GM12878 (cell line): ENCODE measurements around the gene MASP1. TPM values are rescaled to one million over a fixed set of nuclear protein-coding genes. Genes with fewer than 3 reads are reported as not detected.
"Not testable (repeated sequence)": the region's sequence is repeated elsewhere in the genome, so short reads cannot be mapped to it uniquely, and the experiment has no call there.

Experiments used
- ATAC-seq: fragments of 200-7000 bp; cut with Tn5 transposase; 3 replicates; pipeline ENCODE4 v1.9.1; 2020; ENCODE audit warnings: mild to moderate bottlenecking, moderate library complexity
- BruUV-seq: library from RNA; stranded (reverse); fragments of 400-500 nt; replicated peaks from 2 replicates; lab custom pipeline; 2021; lab: Mats Ljungman, UMichigan
- CTCF ChIA-PET: fragments of 300-600 bp; sonication (Branson Sonifier 250); formaldehyde crosslinking; extraction: SDS; loops from one replicate; lab custom pipeline; 2021; ENCODE audit warnings: inconsistent platforms; lab: Yijun Ruan, JAX
- POLR2A ChIA-PET: fragments of 350-600 bp; formaldehyde crosslinking; extraction: SDS; loops from one replicate; lab custom pipeline; 2021; ENCODE audit warnings: inconsistent platforms; lab: Charles Lee
- RAD21 ChIA-PET: fragments of 300-600 bp; sonication (Branson Sonifier 250); formaldehyde crosslinking; loops from one replicate; lab custom pipeline; 2023; ENCODE audit warnings: antibody characterized with exemption; ENCODE audit not compliant: unreplicated experiment; lab: Charles Lee
- SMC1A ChIA-PET: fragments of 300-600 bp; sonication (Branson Sonifier 250); formaldehyde crosslinking; loops from one replicate; lab custom pipeline; 2023; ENCODE audit not compliant: unreplicated experiment, uncharacterized antibody; lab: Charles Lee
- DNase-seq: peaks from one replicate; pipeline ENCODE4 v3.0.0-alpha.2; 2011; ENCODE audit warnings: low read depth, low spot score
- FAIRE-seq: peaks from 3 replicates; lab custom pipeline; 2011; peaks lifted over from hg19 to GRCh38; lab: Jason Lieb, UNC
- H2AFZ ChIP-seq: 2 replicates; pipeline ENCODE4 v1.6.0; 2011; ENCODE audit warnings: low read depth, low read length, control low read depth; ENCODE audit not compliant: control insufficient read depth
- H3K27ac ChIP-seq: 2 replicates; pipeline ENCODE4 v1.5.1; 2011; ENCODE audit warnings: control low read depth; ENCODE audit not compliant: control insufficient read depth, insufficient read depth
- H3K27me3 ChIP-seq, 2 experiments: replicated peaks in 1 of 2; 2 replicates each; pipeline versions ENCODE4 v1.6.0 to v1.6.1; 2011; ENCODE audit warnings: low read length in 1 of 2; ENCODE audit not compliant: control insufficient read depth in 2 of 2, insufficient read depth in 2 of 2
- H3K36me3 ChIP-seq, 2 experiments: 2 replicates each; pipeline ENCODE4 v1.5.1; 2011; ENCODE audit warnings: low read length in 1 of 2; ENCODE audit not compliant: control insufficient read depth in 2 of 2, insufficient read depth in 2 of 2
- H3K4me1 ChIP-seq: 2 replicates; pipeline ENCODE4 v1.6.1; 2011; ENCODE audit warnings: mild to moderate bottlenecking, low read length, moderate library complexity, mixed read lengths; ENCODE audit not compliant: control insufficient read depth, insufficient read depth
- H3K4me2 ChIP-seq: 2 replicates; pipeline ENCODE4 v1.6.0; 2011; ENCODE audit warnings: control low read depth; ENCODE audit not compliant: control insufficient read depth, insufficient read depth
- H3K4me3 ChIP-seq: fragments of 200-600 bp; sonication (generic); 2 replicates; pipeline ENCODE4 v1.5.1; 2016
- H3K79me2 ChIP-seq: 2 replicates; pipeline ENCODE4 v1.6.0; 2011; ENCODE audit warnings: low read length; ENCODE audit not compliant: control insufficient read depth, insufficient read depth
- H3K9ac ChIP-seq: 2 replicates; pipeline ENCODE4 v1.8.0; 2011; ENCODE audit warnings: low read length, control low read depth, mixed read lengths; ENCODE audit not compliant: control insufficient read depth, insufficient read depth
- H3K9me3 ChIP-seq: replicated peaks from 3 replicates; pipeline ENCODE4 v1.5.1; 2011; ENCODE audit warnings: mild to moderate bottlenecking, low read length; ENCODE audit not compliant: control insufficient read depth, insufficient read depth
- H4K20me1 ChIP-seq: 2 replicates; pipeline ENCODE4 v1.6.0; 2011; ENCODE audit not compliant: control insufficient read depth, insufficient read depth
- CBX5 ChIP-seq: sonication (generic); IDR thresholded peaks from 2 replicates; pipeline ENCODE4 v1.6.1; 2016; ENCODE audit warnings: low read depth, moderate library complexity, mild to moderate bottlenecking, inconsistent platforms
- EP300 ChIP-seq, 2 experiments: fragments of 150-350 bp in 1 of 2; IDR thresholded peaks; 2 replicates each; pipeline ENCODE4 v1.6.1; 2011 to 2012; ENCODE audit warnings: low read depth in 2 of 2, low read length in 2 of 2, borderline replicate concordance in 1 of 2, improper control_type of control experiment in 1 of 2, inconsistent platforms in 1 of 2; ENCODE audit not compliant: control insufficient read depth in 1 of 2
- GABPA ChIP-seq: IDR thresholded peaks from 2 replicates; pipeline ENCODE4 v1.6.1; 2014; ENCODE audit warnings: antibody characterized with exemption, low read depth, mild to moderate bottlenecking, inconsistent platforms
- MXI1 ChIP-seq: fragments of 150-350 bp; IDR thresholded peaks from 2 replicates; pipeline ENCODE4 v1.6.1; 2011; ENCODE audit warnings: low read depth, mild to moderate bottlenecking, inconsistent platforms, low read length, improper control_type of control experiment
- WGBS: methylation state at CpG from one replicate; pipeline ENCODE4 v1.1.6; 2016; ENCODE audit warnings: low lambda C conversion rate; ENCODE audit not compliant: insufficient replicate concordance, insufficient coverage; ENCODE audit errors: missing lambda C conversion rate; 5-methylcytosine and 5-hydroxymethylcytosine counted together
- in situ Hi-C: fragments of 300-500 bp; cut with MboI; formaldehyde crosslinking; loops from 9 replicates; pipeline ENCODE4 v1.14.3; 2018; ENCODE audit warnings: mixed read lengths
- intact Hi-C: fragments of 100-400 bp; cut with micrococcal nuclease; formaldehyde crosslinking; loops from one replicate; pipeline ENCODE4 v1.14.2; 2022; ENCODE audit not compliant: unreplicated experiment
- polyA plus RNA-seq, 11 experiments: library from polyadenylated mRNA; depleted of rRNA in 4 of 11; unstranded in 6 of 11; stranded (reverse) in 5 of 11; fragments of >200 nt; fragmentation: Nextera tagmentation in 4 of 11; fragmentation: Illumina TruSeq in 1 of 11; extraction: Ambion mirVana in 4 of 11; extraction: Trizol in 1 of 11; gene quantifications; 1 replicate in 1 of 11; 2 replicates in 10 of 11; pipeline versions ENCODE4 v1.2.1 to v1.2.3, GENCODE V29; 2011 to 2016; ENCODE audit warnings: inconsistent platforms in 2 of 11, missing spikeins in 2 of 11, low read depth in 1 of 11
- total RNA-seq, 4 experiments: library from RNA; depleted of rRNA in 3 of 4; stranded (reverse); fragments of >200 nt in 3 of 4; fragmentation: Illumina TruSeq in 1 of 4; extraction: Trizol in 1 of 4; gene quantifications; 2 replicates each; pipeline versions ENCODE4 v1.2.1 to v1.2.3, GENCODE V29; 2013 to 2021
- TF ChIP-seq, protein P1 (sequence below): fragments of 450-650 bp; formaldehyde crosslinking; IDR thresholded peaks from 2 replicates; pipeline ENCODE4 v1.4.0; 2022; ENCODE audit warnings: mild to moderate bottlenecking, moderate library complexity

The MASP1 gene
- total and polyA plus RNA-seq, 10 of the 15 experiments (the other 5 are each of a cell fraction or from before 2014, with no cell fraction given): 0.05 TPM; not detected in 9

DNA sequence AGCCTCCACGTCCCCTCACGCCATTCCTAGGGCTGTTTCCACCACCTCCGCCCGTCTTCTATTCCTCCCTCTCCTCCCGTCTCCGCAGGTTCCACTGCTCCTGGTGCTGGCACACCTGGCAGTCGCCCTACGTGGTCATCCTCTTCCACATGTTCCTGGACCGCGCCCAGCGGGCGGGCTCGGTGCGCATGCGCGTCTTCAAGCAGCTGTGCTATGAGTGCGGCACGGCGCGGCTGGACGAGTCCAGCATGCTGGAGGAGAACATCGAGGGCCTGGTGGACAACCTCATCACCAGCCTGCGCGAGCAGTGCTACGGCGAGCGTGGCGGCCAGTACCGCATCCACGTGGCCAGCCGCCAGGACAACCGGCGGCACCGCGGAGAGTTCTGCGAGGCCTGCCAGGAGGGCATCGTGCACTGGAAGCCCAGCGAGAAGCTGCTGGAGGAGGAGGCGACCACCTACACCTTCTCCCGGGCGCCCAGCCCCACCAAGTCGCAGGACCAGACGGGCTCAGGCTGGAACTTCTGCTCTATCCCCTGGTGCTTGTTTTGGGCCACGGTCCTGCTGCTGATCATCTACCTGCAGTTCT, 92.0 kb downstream of the MASP1 start:
- CTCF ChIA-PET: interaction anchor here (0.8 to 1.6 kb wide), 3 partner anchors 10 to 23 kb away, joined by 3 read pairs; no protein-coding TSS in a partner anchor
- RAD21 ChIA-PET, H3K36me3 ChIP-seq, BruUV-seq, FAIRE-seq, in situ Hi-C loops, H2AFZ ChIP-seq, DNase-seq, H3K4me2 ChIP-seq, H3K79me2 ChIP-seq, H4K20me1 ChIP-seq, intact Hi-C loops, H3K9ac ChIP-seq, H3K4me1 ChIP-seq, H3K27ac ChIP-seq, H3K27me3 ChIP-seq, H3K4me3 ChIP-seq, ATAC-seq, H3K9me3 ChIP-seq: not testable (repeated sequence)
- SMC1A ChIA-PET: interaction anchor here (1.3 kb wide), 1 partner anchor 11 kb away, joined by 3 read pairs; no protein-coding TSS in a partner anchor
- 76% methylated on average over 38 of the region's 44 CpGs for WGBS
- POLR2A ChIA-PET: interaction anchor here (0.6 kb wide), 2 partner anchors 588 to 971 kb away, joined by 3 to 5 read pairs; no protein-coding TSS in a partner anchor

DNA sequence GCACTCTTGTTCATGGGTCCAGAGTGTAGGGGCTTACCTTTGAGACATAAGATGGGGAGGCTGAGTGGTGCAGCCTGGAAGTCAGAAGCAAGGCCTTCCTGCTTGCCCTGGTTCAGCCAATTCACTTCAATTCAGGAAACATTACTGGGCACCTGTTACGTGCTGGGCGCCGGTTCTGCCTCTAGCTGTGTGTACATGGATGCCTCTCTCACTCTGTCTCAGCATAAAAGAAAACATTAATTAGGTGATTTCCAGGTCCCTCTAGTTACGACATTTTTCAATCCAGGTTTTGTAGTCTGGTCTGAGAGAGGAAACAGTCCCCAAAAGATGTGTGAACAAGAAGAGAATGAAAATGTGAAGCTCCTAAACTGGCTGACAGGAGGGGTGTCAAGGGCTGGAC, 93.0 kb downstream of the MASP1 start:
- Histone ChIP-seq H3K27me3 (no peaks in the 10 kb centered on the region; a peak in 1 of 4 replicates), H3K4me1 (no peaks in the 10 kb centered on the region), H3K4me3 (no peak overlapping the region), H3K4me2 (no peak overlapping the region), H3K9ac (no peak overlapping the region), H4K20me1 (no peaks in the 10 kb centered on the region), H2AFZ (no peak overlapping the region), H3K27ac (no peak overlapping the region), H3K9me3 (no peaks in the 10 kb centered on the region), H3K79me2 (no peaks in the 10 kb centered on the region), H3K36me3 (no peaks in the 10 kb centered on the region)
- no TSS peak for BruUV-seq
- TF ChIP-seq GABPA: no peak
- TF ChIP-seq, protein P1, sequence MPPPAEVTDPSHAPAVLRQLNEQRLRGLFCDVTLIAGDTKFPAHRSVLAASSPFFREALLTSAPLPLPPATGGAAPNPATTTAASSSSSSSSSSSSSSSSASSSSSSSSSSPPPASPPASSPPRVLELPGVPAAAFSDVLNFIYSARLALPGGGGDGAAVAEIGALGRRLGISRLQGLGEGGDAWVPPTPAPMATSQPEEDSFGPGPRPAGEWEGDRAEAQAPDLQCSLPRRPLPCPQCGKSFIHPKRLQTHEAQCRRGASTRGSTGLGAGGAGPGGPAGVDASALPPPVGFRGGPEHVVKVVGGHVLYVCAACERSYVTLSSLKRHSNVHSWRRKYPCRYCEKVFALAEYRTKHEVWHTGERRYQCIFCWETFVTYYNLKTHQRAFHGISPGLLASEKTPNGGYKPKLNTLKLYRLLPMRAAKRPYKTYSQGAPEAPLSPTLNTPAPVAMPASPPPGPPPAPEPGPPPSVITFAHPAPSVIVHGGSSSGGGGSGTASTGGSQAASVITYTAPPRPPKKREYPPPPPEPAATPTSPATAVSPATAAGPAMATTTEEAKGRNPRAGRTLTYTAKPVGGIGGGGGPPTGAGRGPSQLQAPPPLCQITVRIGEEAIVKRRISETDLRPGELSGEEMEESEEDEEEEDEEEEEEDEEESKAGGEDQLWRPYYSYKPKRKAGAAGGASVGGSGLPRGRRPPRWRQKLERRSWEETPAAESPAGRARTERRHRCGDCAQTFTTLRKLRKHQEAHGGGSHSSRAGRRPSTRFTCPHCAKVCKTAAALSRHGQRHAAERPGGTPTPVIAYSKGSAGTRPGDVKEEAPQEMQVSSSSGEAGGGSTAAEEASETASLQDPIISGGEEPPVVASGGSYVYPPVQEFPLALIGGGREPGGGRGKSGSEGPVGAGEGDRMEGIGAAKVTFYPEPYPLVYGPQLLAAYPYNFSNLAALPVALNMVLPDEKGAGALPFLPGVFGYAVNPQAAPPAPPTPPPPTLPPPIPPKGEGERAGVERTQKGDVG: no peak
- no peak for TF ChIP-seq CBX5
- TF ChIP-seq EP300 (IDR thresholded peaks at IDR 0.05; ENCODE audit: borderline replicate concordance in 1 of 2, control insufficient read depth in 1 of 2, low read depth in 2 of 2, low read length in 2 of 2): no peak
- TF ChIP-seq MXI1: no peak
- ChIA-PET RAD21 (no interaction called here), POLR2A (no interaction called here), CTCF (interaction anchor here (1.1 kb wide), 1 partner anchor 9 kb away, joined by 3 read pairs; no protein-coding TSS in a partner anchor), SMC1A (interaction anchor here (1.3 kb wide), 1 partner anchor 12 kb away, joined by 3 read pairs; no protein-coding TSS in a partner anchor)
- peak; percentile 31 for FAIRE-seq
- DNase-seq: no peak
- intact Hi-C loops: no loop called here
- peak; percentile 62 for ATAC-seq
- in situ Hi-C loops: no loop called here
- WGBS: 3% methylated on average over 4 of the region's 4 CpGs
